Activated effector memory CD4-positive, alpha-beta T cell treated with anti-CD3 and anti-CD28 coated beads, Interleukin-2, amount 50 U/mL, for 16 hours (primary cell): ENCODE measurements around the gene DGKB.
"Not testable (repeated sequence)": the region's sequence is repeated elsewhere in the genome, so short reads cannot be mapped to it uniquely, and the experiment has no call there.

ENCODE experiments used
- DNase-seq: peaks from one replicate; pipeline ENCODE4 v3.0.0-alpha.2; 2020

The DGKB gene

GRCh38 chr7:14351167-14351566 is 551.4 kb downstream of the DGKB start:
- DNase-seq = no peak

- no peak for DNase-seq
These were observed 561.3 kb downstream of the DGKB start for GRCh38 chr7:14341200-14341775.

GRCh38 chr7:14340393-14341074 is 562.0 kb downstream of the DGKB start:
- DNase-seq = no peak

GRCh38 chr7:14339861-14340260 is 562.7 kb downstream of the DGKB start:
- no peak for DNase-seq

GRCh38 chr7:14336256-14336655 is 566.3 kb downstream of the DGKB start:
- no peak for DNase-seq

- DNase-seq = no peak
These were observed 570.4 kb downstream of the DGKB start for GRCh38 chr7:14332155-14332554.

- DNase-seq = no peak
These were observed 577.8 kb downstream of the DGKB start for GRCh38 chr7:14324767-14325166.

GRCh38 chr7:14322724-14323123 is 579.8 kb downstream of the DGKB start:
- DNase-seq = no peak

GRCh38 chr7:14321947-14322346 is 580.6 kb downstream of the DGKB start:
- no peak for DNase-seq

- DNase-seq = no peak
These were observed 593.1 kb downstream of the DGKB start for GRCh38 chr7:14309432-14309831.

- DNase-seq = no peak
These were observed 597.2 kb downstream of the DGKB start for GRCh38 chr7:14305233-14305866.

GRCh38 chr7:14303536-14303935 is 599.0 kb downstream of the DGKB start:
- no peak for DNase-seq

GRCh38 chr7:14294637-14295036 is 607.9 kb downstream of the DGKB start:
- DNase-seq = no peak

- DNase-seq = no peak
These were observed 609.1 kb downstream of the DGKB start for GRCh38 chr7:14293434-14293833.

GRCh38 chr7:14292737-14293136 is 609.8 kb downstream of the DGKB start:
- DNase-seq = no peak

- no peak for DNase-seq
These were observed 612.6 kb downstream of the DGKB start for GRCh38 chr7:14289957-14290356.

- DNase-seq = no peak
These were observed 613.9 kb downstream of the DGKB start for GRCh38 chr7:14288701-14289100.

- DNase-seq = no peak
These were observed 615.2 kb downstream of the DGKB start for GRCh38 chr7:14287398-14287797.

GRCh38 chr7:14286036-14286435 is 616.5 kb downstream of the DGKB start:
- no peak for DNase-seq

GRCh38 chr7:14279065-14279871 is 623.3 kb downstream of the DGKB start:
- DNase-seq = not testable (repeated sequence)

- DNase-seq = no peak
These were observed 627.2 kb downstream of the DGKB start for GRCh38 chr7:14275356-14275755.

- DNase-seq = no peak
These were observed 631.1 kb downstream of the DGKB start for GRCh38 chr7:14271441-14271840.

GRCh38 chr7:14270099-14270498 is 632.5 kb downstream of the DGKB start:
- DNase-seq = no peak

- no peak for DNase-seq
These were observed 642.5 kb downstream of the DGKB start for GRCh38 chr7:14260011-14260410.
